GM21576 (cell line): Measurements from ENCODE around the gene OCA2.
A peak's percentile ranks its signal among the peaks of the same experiment; 100 is the strongest.

Source experiments
- ATAC-seq: cut with Tn5 transposase; IDR thresholded peaks from one replicate; pipeline ENCODE4 v1.9.1; 2021; ENCODE audit warnings: mild to moderate bottlenecking, moderate library complexity; ENCODE audit not compliant: unreplicated experiment

The OCA2 gene

DNA sequence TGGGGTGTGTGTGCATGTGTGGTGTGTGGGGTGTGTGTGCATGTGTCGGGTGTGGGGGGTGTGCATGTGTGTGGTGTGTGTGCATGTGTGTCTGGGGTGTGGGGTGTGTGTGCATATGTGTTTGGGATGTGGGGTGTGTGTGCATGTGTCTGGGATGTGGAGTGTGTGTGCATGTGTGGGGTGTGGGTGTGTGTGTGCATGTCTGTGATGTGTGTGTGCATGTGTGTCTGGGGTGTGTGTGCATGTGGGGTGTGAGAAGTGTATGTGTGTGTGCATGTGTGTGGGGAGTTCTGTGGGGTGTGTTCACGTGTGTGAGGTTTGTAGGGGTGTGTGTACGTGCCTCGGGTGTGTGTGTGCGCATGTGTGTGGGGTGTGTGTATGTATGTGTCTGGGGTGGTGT is 6.7 kb upstream of the OCA2 start:
- ATAC-seq, result no peak

GRCh38 chr15:28105224-28105791 is 6.2 kb upstream of the OCA2 start:
- no peak for ATAC-seq

DNA sequence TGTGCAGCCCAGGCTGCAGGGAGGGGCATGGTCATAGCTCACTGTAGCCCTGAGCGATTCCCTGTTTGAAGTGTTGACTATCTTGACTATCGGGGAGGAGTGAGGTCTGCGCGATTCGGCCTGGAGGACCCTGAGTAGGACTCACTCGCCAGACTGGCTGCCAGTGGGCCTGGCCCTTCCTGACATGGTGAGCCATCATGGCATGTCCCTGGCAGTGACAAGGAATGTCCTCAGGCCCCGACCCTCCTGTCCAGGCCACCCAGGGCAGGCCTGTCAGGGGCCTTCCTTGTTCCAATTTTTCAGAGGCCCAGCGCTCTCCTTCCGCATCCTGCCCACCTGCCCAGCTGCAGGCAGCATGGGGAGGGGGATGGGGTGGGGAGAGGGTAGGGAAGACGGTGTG is 5.2 kb upstream of the OCA2 start:
- no peak for ATAC-seq

DNA sequence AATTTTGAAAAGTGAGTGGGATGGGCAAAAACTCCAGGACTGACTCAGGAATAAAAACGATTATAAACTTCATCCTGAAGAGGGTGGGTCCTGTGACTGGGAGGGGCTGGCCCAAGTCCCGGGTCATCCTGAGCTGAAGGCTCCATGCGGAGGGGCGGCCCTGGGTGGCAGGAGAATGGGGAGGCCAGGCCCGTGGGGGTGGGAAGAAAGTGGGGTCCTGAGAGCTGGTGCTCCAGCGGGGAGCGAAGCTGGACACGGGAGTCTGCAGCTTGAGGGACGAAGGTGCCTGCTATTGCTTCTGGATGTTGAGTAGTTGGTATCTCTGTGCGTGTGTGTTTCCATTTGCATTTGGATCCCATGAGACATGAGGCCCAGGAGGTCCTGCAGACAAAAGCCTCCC is 4.7 kb upstream of the OCA2 start:
- ATAC-seq, result no peak

GRCh38 chr15:28101983-28102441 is 2.9 kb upstream of the OCA2 start:
- ATAC-seq, result no peak

DNA sequence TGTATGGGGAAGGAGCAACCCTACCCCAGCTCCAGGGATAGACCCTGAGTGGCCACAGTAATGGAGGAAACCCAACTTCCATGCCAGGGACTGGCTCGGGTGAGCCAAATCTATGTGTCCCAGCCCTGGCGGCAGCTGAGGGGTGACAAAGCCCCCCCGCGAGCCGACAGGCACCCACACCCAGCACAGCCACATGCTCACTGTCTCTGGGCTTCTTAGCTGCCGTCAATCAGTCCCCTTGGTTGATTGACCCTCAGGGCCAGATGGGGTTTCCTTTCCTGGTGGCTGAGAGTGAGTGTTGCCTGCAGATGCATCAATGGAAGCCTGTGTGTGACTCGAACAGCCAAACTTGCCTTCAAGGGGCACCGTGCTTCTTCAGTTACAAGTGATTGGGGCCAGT is 2.1 kb upstream of the OCA2 start:
- ATAC-seq, result no peak

- no peak for ATAC-seq
Observed at GRCh38 chr15:28100516-28101195, 1.5 kb upstream of the OCA2 start.

- no peak for ATAC-seq
Observed at GRCh38 chr15:28099555-28100140, 533 bp upstream of the OCA2 start.

DNA sequence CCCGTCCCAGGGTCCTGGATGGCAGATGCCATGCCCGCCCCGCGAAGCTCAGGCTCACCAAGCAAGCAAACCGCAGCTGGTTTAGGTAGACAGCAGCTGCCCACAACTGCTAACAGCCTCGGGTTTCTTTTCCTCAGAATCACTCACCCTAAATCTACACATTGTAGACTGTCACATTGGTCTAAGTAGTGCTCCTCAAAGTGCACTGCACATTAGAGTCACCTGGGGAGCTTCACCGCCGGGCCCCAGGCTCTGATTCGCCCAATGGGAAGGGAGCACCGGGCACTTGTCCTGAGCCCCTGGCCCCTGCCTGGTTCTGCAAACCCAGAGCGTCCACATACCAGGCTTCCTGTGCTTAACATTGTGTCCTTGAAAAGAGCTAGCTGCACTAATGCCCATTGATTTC is 752 bp downstream of the OCA2 start:
- no peak for ATAC-seq

DNA sequence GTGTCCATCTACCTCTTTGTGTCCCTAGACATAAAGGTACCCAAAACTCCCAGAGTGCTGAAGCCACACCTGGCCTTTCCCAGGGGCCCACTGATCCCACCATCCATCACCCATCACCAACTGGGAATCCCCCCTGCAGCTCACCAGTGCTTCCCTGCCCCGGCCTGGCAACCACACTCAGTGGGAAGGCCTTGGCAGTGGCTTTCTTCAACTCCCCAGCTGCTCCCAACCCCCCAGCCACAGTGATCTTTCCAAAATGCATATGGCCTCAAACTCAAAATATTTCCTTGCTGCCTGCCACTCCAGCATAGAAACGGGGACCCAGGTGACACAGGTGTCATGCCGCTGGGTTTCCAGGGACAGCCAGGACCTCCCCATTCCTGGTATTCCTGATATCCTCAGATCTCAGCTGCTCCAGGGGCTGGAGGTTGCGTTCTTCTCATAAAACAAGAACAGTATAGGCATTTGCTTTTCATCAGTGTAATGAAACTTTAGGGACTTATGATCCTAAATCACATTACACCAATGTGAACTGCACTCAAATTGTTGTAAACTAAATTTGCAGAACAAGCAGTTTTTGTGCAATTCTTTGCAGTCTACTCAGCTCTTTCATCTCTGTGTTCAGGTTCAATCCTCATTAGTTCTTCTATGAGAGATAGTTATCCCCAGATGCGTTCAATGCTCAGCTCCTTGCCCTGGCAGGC is 1.3 kb downstream of the OCA2 start:
- ATAC-seq, result no peak

GRCh38 chr15:28096670-28097431 is 2.3 kb downstream of the OCA2 start:
- peak; percentile 5 for ATAC-seq

DNA sequence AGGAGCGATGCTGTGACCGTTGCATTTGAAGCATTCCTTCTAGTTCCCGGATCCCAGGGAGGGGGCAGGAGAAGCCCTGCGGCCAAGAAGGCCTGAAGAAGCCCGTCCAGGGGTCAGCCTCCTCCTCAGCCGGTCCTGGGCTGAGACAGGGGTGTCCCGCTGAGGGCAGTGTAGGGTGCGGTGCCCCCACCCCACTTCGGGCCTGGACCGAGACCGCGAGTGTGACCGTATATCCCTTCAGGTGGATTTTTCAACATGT is 2.8 kb downstream of the OCA2 start:
- no peak for ATAC-seq

DNA sequence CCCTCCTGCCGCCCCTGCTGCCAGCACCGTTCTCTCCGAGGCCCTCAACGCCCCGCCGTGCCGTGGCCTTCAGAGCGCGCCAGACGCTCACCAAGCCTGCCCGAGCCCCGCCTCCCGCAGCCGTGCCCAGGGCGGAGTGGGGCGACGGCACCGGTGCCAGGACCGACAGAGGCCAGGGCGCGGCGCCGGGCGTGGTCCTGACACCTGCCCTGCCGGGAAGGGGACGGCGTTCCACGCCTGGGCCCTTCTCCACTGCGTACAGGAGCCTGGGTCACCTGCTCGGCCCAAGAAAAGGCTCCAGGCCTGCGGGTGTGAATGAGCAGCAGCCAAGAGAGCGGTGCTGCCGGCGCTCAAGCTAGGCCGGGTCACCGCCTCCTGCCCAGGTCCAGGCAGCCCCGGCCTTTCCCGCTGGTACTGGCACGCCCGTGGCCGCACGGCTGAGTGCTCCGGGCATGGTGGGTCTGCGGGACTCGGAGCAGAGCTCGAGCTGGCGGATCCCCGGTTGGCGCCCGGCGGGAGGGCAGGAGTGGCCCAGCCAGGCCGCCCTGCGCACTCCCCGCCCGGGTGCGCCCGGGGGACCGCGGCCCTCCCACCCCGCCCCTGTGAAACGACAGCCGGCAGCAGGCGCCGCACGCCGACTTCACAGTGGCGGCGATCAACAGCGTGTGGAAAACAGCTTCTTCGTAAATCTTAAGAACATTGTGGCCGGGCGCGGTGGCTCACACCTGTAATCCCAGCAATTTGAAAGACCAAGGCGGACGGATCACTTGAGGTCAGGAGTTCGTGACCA is 4.2 kb downstream of the OCA2 start:
- ATAC-seq, result no peak

DNA sequence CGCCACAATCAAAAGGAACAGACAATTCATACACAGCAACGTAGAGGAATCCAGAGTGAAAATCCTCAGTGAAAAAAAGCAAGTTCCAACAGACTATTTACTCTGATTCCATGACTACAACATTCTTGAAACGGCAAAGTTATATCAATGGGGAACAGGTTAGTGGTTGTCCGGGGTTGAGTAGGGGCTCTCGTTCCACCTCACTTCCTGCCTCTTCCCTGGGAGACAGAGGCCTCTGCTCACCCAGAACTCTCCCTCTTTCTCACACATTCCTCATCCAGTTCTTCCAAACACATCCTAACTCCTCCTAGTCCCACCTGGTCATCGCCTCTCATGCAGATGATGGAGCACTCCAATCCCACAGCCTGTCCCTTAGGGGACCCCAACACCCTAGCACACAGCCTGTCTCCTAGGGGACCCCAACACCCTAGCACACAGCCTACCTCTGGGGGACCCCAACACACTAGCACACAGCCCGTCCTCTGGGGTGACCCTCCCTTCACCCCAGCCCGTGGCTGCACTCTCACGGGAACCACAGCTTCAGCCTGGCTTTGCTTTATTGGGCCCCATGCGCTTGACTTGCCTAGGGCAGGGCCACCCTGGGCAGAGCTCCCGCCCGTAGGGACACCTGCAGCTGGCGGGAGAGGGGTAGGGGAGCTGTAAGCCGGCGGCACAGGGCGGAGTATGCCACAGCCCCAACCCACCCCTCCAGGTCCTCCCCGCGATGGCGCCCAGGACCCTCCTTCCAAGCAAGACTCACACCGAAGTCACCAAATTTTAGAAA is 5.2 kb downstream of the OCA2 start:
- no peak for ATAC-seq

- no peak for ATAC-seq
Observed at GRCh38 chr15:28091313-28091712, 7.8 kb downstream of the OCA2 start.

DNA sequence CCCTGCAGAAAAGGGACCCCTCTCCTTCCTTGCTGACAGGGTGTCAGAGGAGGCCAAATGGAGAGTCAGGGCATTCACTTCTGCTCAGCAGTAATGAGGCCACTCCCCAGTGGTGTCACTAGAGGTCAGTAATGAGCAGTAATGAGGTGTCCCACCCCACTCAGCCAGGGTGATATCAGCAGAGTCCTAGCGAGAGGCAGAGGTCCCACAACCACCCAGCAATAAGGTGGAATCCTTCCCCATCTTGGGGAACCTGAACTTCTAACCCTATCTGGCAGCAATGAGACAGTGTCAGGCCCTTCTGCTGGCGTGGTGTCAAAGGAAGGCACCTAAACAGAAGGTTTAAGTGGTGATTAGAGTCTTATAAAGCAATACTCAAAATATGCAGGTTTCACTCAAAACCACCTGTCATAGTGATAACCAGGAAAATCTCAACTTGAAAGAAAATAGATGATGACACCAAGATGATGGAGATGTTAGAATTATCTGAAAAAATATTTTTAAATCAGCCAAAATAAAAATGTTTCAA is 12.9 kb downstream of the OCA2 start:
- ATAC-seq, result peak; percentile 92

GRCh38 chr15:28085489-28086174 is 13.5 kb downstream of the OCA2 start:
- ATAC-seq, result no peak

DNA sequence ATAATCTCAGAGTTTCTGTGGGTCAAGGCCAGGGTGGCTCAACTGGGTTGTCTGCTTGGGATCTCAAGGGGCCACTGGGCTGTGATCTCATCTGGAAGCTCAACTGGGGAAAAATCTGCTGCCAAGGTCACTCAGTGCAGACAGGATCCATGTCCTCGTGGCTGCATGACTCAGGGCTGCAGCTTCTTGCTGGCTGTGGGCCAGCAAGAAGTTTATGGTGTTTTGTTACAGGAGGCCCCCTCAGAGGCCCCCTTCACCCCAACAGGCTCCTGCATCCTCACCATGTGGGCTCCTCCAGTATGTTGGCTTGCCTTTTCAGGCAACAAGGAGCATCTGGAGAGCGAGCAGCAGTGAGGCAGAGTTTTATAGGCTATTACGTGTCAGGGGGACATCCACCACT is 14.6 kb downstream of the OCA2 start:
- no peak for ATAC-seq
